Gastroesophageal sphincter (tissue), 3 donors: ENCODE results near the gene PRSS16.

Experiments used
- CTCF ChIP-seq, 4 experiments: fragments of 200-600 bp in 2 of 4; fragments of 450-650 bp in 2 of 4; sonication (generic) in 1 of 4; IDR thresholded peaks; one replicate each; pipeline ENCODE4 v1.5.1; 2017 to 2019; ENCODE audit warnings: antibody characterized with exemption in 4 of 4, mild to moderate bottlenecking in 2 of 4, moderate library complexity in 2 of 4
- EP300 ChIP-seq: sonication (generic); formaldehyde crosslinking; IDR thresholded peaks from one replicate; pipeline ENCODE4 v1.6.1; 2017; ENCODE audit warnings: antibody characterized with exemption, mild to moderate bottlenecking
- POLR2A ChIP-seq, 2 donors: fragments of 450-650 bp; IDR thresholded peaks; one replicate each; pipeline ENCODE4 v1.6.1; 2017; ENCODE audit warnings: antibody characterized with exemption in 2 of 2, mild to moderate bottlenecking in 2 of 2, moderate library complexity in 1 of 2

- TF ChIP-seq CTCF (IDR thresholded peaks at IDR 0.05) (no peak), POLR2A (IDR thresholded peaks at IDR 0.05) (no peak), EP300 (no peak)
Measured at GRCh38 chr6:27280540-27281000, 33.1 kb downstream of the PRSS16 start.
